ENCODE data around the gene RIT1. TPM values are rescaled to one million over a fixed set of nuclear protein-coding genes. Genes with fewer than 3 reads are reported as not detected.

RIT1 gene
- total RNA-seq, 1 experiment from 2014 or later = 28.1 TPM

DNA sequence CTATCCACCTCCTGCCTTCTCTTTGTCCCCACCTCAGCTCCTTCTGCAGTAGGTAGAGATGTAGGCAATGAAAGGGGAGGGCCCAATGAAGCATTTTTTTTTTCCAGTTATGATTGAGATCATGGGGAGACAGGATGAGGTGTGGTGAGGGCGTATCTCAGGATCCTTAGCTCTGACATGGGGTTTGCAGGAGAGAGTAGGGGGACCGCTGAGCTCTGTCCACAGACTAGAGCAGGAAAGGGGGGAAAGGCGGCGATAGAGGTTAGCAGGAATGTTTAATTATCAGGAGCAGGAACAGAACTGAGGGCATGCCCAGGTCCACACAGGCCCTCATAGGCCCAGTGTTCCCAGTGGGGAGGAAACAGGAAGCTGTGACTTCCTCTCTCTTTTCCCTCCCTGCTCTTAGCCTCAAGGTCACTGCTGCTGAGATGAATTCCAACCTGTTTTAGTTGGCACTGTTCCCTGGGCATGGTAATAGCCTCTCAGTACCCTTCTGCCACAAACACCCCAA, 29.4 kb upstream of the RIT1 start:
- ATAC-seq = peak; percentile 55
- in situ Hi-C loops (cut with HindIII; ENCODE audit: low pct_unique_long_range_greater_than_20kb, low sequenced_read_pairs) = no loop called here
- POLR2A ChIA-PET = interaction anchor here (0.6 kb wide), 2 partner anchors 12 to 37 kb away, joined by 3 to 5 read pairs; no protein-coding TSS in a partner anchor

DNA sequence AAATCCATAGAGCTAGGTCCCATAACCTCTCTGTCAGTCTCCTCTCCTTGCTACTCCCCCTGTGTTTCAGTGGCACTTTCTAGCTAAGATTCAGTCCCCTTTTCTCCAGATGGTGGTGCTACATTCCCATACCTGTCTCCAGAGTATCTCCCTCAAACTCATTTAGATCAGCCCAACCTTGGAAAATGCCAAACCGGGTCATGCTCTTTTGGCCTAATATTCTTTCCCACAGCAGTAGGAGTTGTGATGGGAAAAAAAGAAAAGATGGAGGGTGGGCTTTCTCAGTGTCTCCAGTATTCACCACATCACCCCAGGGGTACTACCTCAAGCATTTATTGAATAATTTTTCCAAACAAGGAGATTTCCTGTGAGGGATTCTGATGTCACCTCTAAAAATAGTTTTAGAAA, 27.1 kb upstream of the RIT1 start:
- intact Hi-C loops (cut with micrococcal nuclease; ENCODE audit: unreplicated experiment) (loop anchor here (1.0 kb wide), 1 partner anchor 51 kb away; no protein-coding TSS in a partner anchor), in situ Hi-C loops (cut with HindIII; ENCODE audit: low pct_unique_long_range_greater_than_20kb, low sequenced_read_pairs) (no loop called here)
- ChIA-PET CTCF (interaction anchor here (0.5 to 1.6 kb wide), 10 partner anchors 37 to 290 kb away, joined by 3 to 16 read pairs (median 6); no protein-coding TSS in a partner anchor), POLR2A (no interaction called here)
- BruUV-seq (replicated peaks) = no TSS peak
- Histone ChIP-seq H3K4me1 (ENCODE audit: control insufficient read depth, insufficient read depth, low read length) (peaks cover 35% of the 10 kb centered on the region), H3K9me3 (ENCODE audit: control insufficient read depth, insufficient read depth, low read depth, low read length) (no peaks in the 10 kb centered on the region), H3K27ac (ENCODE audit: low read length) (peak overlapping the region; percentile 73), H3K27me3 (ENCODE audit: control insufficient read depth, insufficient read depth, low read length) (no peaks in the 10 kb centered on the region), H3K4me3 (ENCODE audit: low read depth in 2 of 2, low read length in 2 of 2) (no peak overlapping the region), H3K36me3 (ENCODE audit: control insufficient read depth, insufficient read depth, low read length) (peaks cover 7% of the 10 kb centered on the region; the same call in 1 of the 2 replicates)
- peak; percentile 31; the same call in 1 of the 2 replicates for ATAC-seq
- TF ChIP-seq, protein P1, sequence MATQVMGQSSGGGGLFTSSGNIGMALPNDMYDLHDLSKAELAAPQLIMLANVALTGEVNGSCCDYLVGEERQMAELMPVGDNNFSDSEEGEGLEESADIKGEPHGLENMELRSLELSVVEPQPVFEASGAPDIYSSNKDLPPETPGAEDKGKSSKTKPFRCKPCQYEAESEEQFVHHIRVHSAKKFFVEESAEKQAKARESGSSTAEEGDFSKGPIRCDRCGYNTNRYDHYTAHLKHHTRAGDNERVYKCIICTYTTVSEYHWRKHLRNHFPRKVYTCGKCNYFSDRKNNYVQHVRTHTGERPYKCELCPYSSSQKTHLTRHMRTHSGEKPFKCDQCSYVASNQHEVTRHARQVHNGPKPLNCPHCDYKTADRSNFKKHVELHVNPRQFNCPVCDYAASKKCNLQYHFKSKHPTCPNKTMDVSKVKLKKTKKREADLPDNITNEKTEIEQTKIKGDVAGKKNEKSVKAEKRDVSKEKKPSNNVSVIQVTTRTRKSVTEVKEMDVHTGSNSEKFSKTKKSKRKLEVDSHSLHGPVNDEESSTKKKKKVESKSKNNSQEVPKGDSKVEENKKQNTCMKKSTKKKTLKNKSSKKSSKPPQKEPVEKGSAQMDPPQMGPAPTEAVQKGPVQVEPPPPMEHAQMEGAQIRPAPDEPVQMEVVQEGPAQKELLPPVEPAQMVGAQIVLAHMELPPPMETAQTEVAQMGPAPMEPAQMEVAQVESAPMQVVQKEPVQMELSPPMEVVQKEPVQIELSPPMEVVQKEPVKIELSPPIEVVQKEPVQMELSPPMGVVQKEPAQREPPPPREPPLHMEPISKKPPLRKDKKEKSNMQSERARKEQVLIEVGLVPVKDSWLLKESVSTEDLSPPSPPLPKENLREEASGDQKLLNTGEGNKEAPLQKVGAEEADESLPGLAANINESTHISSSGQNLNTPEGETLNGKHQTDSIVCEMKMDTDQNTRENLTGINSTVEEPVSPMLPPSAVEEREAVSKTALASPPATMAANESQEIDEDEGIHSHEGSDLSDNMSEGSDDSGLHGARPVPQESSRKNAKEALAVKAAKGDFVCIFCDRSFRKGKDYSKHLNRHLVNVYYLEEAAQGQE (IDR thresholded peaks at IDR 0.05; ENCODE audit: insufficient read depth in 1 of 2, low read depth in 2 of 2, low read length in 1 of 2) = no peak
- TF ChIP-seq, protein P2, sequence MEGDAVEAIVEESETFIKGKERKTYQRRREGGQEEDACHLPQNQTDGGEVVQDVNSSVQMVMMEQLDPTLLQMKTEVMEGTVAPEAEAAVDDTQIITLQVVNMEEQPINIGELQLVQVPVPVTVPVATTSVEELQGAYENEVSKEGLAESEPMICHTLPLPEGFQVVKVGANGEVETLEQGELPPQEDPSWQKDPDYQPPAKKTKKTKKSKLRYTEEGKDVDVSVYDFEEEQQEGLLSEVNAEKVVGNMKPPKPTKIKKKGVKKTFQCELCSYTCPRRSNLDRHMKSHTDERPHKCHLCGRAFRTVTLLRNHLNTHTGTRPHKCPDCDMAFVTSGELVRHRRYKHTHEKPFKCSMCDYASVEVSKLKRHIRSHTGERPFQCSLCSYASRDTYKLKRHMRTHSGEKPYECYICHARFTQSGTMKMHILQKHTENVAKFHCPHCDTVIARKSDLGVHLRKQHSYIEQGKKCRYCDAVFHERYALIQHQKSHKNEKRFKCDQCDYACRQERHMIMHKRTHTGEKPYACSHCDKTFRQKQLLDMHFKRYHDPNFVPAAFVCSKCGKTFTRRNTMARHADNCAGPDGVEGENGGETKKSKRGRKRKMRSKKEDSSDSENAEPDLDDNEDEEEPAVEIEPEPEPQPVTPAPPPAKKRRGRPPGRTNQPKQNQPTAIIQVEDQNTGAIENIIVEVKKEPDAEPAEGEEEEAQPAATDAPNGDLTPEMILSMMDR (IDR thresholded peaks at IDR 0.05) = peak; percentile 87
- TF ChIP-seq TCF7L2 (IDR thresholded peaks at IDR 0.05; ENCODE audit: low read depth, low read length) (no peak), POLR2AphosphoS5 (IDR thresholded peaks at IDR 0.05; ENCODE audit: low read depth, low read length) (no peak), SIN3A (IDR thresholded peaks at IDR 0.05; ENCODE audit: borderline replicate concordance, insufficient read depth, low read depth, low read length) (no peak)
- peak; percentile 90 for DNase-seq (ENCODE audit: low read depth, low spot score)

More for the DNA sequence above, 29.4 kb upstream of the RIT1 start:
- H3K27ac ChIP-seq (ENCODE audit: low read length) = peak overlapping the region; percentile 99
- H3K36me3 ChIP-seq (ENCODE audit: control insufficient read depth, insufficient read depth, low read length) = no peaks in the 10 kb centered on the region
- peak; percentile 36 for DNase-seq (ENCODE audit: low read depth, low spot score)
- no peaks in the 10 kb centered on the region for H3K27me3 ChIP-seq (ENCODE audit: control insufficient read depth, insufficient read depth, low read length)
- no TSS peak for BruUV-seq (replicated peaks)
- no peak for TF ChIP-seq SIN3A (IDR thresholded peaks at IDR 0.05; ENCODE audit: borderline replicate concordance, insufficient read depth, low read depth, low read length)
- TF ChIP-seq, protein P1 (IDR thresholded peaks at IDR 0.05; ENCODE audit: insufficient read depth in 1 of 2, low read depth in 2 of 2, low read length in 1 of 2) = no peak
- TF ChIP-seq, protein P2 (IDR thresholded peaks at IDR 0.05) = no peak
- no peak for TF ChIP-seq POLR2AphosphoS5 (IDR thresholded peaks at IDR 0.05; ENCODE audit: low read depth, low read length)
- TF ChIP-seq TCF7L2 (IDR thresholded peaks at IDR 0.05; ENCODE audit: low read depth, low read length) = no peak
- intact Hi-C loops (cut with micrococcal nuclease; ENCODE audit: unreplicated experiment) = loop anchor here (5.0 kb wide), 1 partner anchor 117 kb away; no protein-coding TSS in a partner anchor
- CTCF ChIA-PET = interaction anchor here (0.7 to 2.3 kb wide), 2 partner anchors 38 to 49 kb away, joined by 3 to 11 read pairs; partner anchors contain the start of gene ARHGEF2
- H3K9me3 ChIP-seq (ENCODE audit: control insufficient read depth, insufficient read depth, low read depth, low read length) = no peaks in the 10 kb centered on the region
- peak overlapping the region in 1 of 2 experiments; percentile 51; a peak in 2 of 4 replicates for H3K4me3 ChIP-seq (ENCODE audit: low read depth in 2 of 2, low read length in 2 of 2)
- peaks cover 58% of the 10 kb centered on the region for H3K4me1 ChIP-seq (ENCODE audit: control insufficient read depth, insufficient read depth, low read length)

Data from Panc1 (cell line).